Ishikawa (cell line): ENCODE measurements around the gene ZNF747.
A peak's percentile ranks its signal among the peaks of the same experiment; 100 is the strongest.

Source experiments
- CEBPB ChIP-seq: IDR thresholded peaks from 2 replicates; pipeline ENCODE4 v1.6.1; 2012
- CREB1 ChIP-seq: IDR thresholded peaks from 2 replicates; pipeline ENCODE4 v1.6.1; 2012; ENCODE audit warnings: low read depth
- EGR1 ChIP-seq: IDR thresholded peaks from 2 replicates; pipeline ENCODE4 v1.6.1; 2012
- EP300 ChIP-seq: IDR thresholded peaks from 2 replicates; pipeline ENCODE4 v1.6.1; 2012; ENCODE audit warnings: borderline replicate concordance
- FOXM1 ChIP-seq: IDR thresholded peaks from 2 replicates; pipeline ENCODE4 v1.6.1; 2012; ENCODE audit warnings: low read depth, borderline replicate concordance
- MAX ChIP-seq: IDR thresholded peaks from 2 replicates; pipeline ENCODE4 v1.6.1; 2012
- NFIC ChIP-seq: IDR thresholded peaks from 2 replicates; pipeline ENCODE4 v1.6.1; 2012
- RAD21 ChIP-seq: IDR thresholded peaks from 2 replicates; pipeline ENCODE4 v1.6.1; 2012; ENCODE audit warnings: low read depth
- REST ChIP-seq: IDR thresholded peaks from 2 replicates; pipeline ENCODE4 v1.6.1; 2012; ENCODE audit warnings: low read depth, mild to moderate bottlenecking
- TAF1 ChIP-seq: IDR thresholded peaks from 2 replicates; pipeline ENCODE4 v1.6.1; 2012; ENCODE audit warnings: low read depth, mild to moderate bottlenecking
- TCF12 ChIP-seq: IDR thresholded peaks from 2 replicates; pipeline ENCODE4 v1.6.1; 2012; ENCODE audit warnings: low read depth
- TEAD4 ChIP-seq: IDR thresholded peaks from 2 replicates; pipeline ENCODE4 v1.6.1; 2012
- USF1 ChIP-seq: IDR thresholded peaks from 2 replicates; pipeline ENCODE4 v1.6.1; 2012
- YY1 ChIP-seq: IDR thresholded peaks from 2 replicates; pipeline ENCODE4 v1.6.1; 2012; ENCODE audit warnings: low read depth
- ZBTB7A ChIP-seq: IDR thresholded peaks from 2 replicates; pipeline ENCODE4 v1.6.1; 2012; ENCODE audit warnings: low read depth

Gene ZNF747

GRCh38 chr16:30562021-30562420 lies 27.4 kb upstream of the ZNF747 start:
- TF ChIP-seq TAF1 (no peak), FOXM1 (no peak), TEAD4 (no peak), REST (no peak), TCF12 (no peak)

GRCh38 chr16:30561089-30561816 lies 26.6 kb upstream of the ZNF747 start:
- TF ChIP-seq RAD21 (no peak), YY1 (no peak), EGR1 (no peak), TEAD4 (no peak), TAF1 (no peak)

- TF ChIP-seq USF1 (no peak), TAF1 (no peak), YY1 (no peak), TCF12 (no peak), MAX (no peak), RAD21 (no peak), ZBTB7A (no peak), EP300 (no peak), CEBPB (no peak), EGR1 (no peak), TEAD4 (no peak)
These were observed 25.0 kb upstream of the ZNF747 start for GRCh38 chr16:30559690-30560089.

- TF ChIP-seq TEAD4 (no peak), RAD21 (no peak), REST (no peak), TCF12 (no peak), FOXM1 (no peak)
These were observed 24.2 kb upstream of the ZNF747 start for GRCh38 chr16:30558789-30559377.

GRCh38 chr16:30557957-30558788 lies 23.5 kb upstream of the ZNF747 start, which contains the start of gene ZNF764:
Gene ZNF764, minus strand, starts transcription at chr16:30558374. Its CDS starts 192 bp downstream, at chr16:30558182.
- TF ChIP-seq RAD21: no peak; the same call in 1 of the 2 replicates
- TF ChIP-seq CEBPB: no peak
- TF ChIP-seq REST: no peak
- no peak for TF ChIP-seq CREB1
- no peak; the same call in 1 of the 2 replicates for TF ChIP-seq FOXM1
- TF ChIP-seq ZBTB7A: 0 out of 2 replicates have a peak, but pooled peaks have one; percentile 70
- peak; percentile 97 for TF ChIP-seq EGR1
- 0 out of 2 replicates have a peak, but pooled peaks have one; percentile 6 for TF ChIP-seq NFIC
- TF ChIP-seq TEAD4: no peak
- TF ChIP-seq EP300: no peak
- no peak; the same call in none of the 2 replicates for TF ChIP-seq TAF1
- peak; percentile 99 for TF ChIP-seq YY1
- TF ChIP-seq MAX: peak; percentile 58
- peak; percentile 29 for TF ChIP-seq TCF12
- TF ChIP-seq USF1: no peak
